ENCODE measurements around the gene AZIN2.

Gene AZIN2

GRCh38 chr1:33078030-33078591 is 2.8 kb upstream of the AZIN2 start:
- Mint-ChIP-seq H3K4me1 (peaks cover 9% of the 10 kb centered on the region), H3K9me3 (no peaks in the 10 kb centered on the region), H3K27ac (no peak overlapping the region), H3K36me3 (no peaks in the 10 kb centered on the region), H3K4me3 (no peak overlapping the region)
- ATAC-seq = no peak
- DNase-seq (ENCODE audit: low spot score in 2 of 2) = no peak

DNA sequence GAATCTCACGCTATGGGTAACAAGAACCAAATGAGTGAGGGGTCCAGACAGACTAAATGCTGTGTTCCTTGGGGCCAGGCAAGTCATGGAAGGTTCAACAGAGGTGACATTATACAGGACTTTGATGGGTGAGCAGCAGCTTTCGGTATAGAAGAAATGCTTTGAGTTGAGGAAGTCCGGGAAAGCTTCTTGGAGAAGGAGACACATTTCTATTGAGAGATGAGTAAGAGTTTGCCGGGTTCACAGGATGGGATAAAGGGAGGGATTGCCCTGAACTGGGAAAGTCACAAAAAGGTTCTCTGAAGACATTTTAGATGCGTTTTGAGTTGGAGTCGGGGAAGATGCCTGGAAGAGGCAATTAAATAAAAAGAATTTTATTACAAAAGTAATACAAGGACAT is 580 bp upstream of the AZIN2 start:
- Mint-ChIP-seq H3K4me3 (peak overlapping the region; percentile 65), H3K4me1 (peaks cover 9% of the 10 kb centered on the region), H3K27ac (peak overlapping the region; percentile 76), H3K36me3 (no peaks in the 10 kb centered on the region), H3K9me3 (no peaks in the 10 kb centered on the region)
- ATAC-seq (no peak), DNase-seq (ENCODE audit: low spot score in 2 of 2) (no peak)

GRCh38 chr1:33081554-33082305 is 777 bp downstream of the AZIN2 start:
- ATAC-seq (no peak), DNase-seq (ENCODE audit: low spot score in 2 of 2) (no peak)
- Mint-ChIP-seq H3K4me1 (peaks cover 12% of the 10 kb centered on the region), H3K36me3 (peaks cover 3% of the 10 kb centered on the region), H3K27ac (no peak overlapping the region), H3K9me3 (no peaks in the 10 kb centered on the region), H3K4me3 (peak overlapping the region; percentile 65)

DNA sequence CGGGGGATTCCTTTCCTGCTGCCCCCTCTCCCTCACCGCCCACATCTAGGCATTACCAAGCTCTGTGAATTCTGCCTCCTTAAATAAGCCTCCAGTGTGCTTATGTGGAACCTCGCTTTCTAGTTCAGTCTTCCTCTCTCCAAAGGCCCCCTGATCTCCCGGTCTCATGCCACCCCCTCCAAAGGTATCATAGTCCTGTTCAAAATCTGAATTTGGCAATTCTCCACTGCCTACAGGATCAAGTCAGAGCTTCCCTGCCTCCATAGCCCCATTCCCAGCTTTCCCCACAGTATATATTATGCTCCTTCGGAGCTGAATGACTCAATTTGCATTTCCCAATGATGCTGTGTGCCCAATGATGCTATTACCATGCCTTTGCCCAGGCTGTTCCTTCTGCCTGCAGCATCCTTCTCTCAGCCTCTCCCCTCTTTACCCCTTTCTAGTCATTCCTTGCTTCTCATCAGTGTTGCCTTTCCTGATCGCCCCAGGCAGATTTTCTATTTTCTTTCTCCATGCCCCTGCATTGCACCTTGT is 1.7 kb downstream of the AZIN2 start:
- peak overlapping the region; percentile 65 for H3K4me3 Mint-ChIP-seq
- DNase-seq (ENCODE audit: low spot score in 2 of 2) (no peak), ATAC-seq (no peak)
- H3K27ac Mint-ChIP-seq = no peak overlapping the region
- H3K36me3 Mint-ChIP-seq = peaks cover 6% of the 10 kb centered on the region
- H3K9me3 Mint-ChIP-seq = no peaks in the 10 kb centered on the region
- peaks cover 16% of the 10 kb centered on the region for H3K4me1 Mint-ChIP-seq

- ATAC-seq (no peak), DNase-seq (ENCODE audit: low spot score in 2 of 2) (no peak)
- Mint-ChIP-seq H3K9me3 (no peaks in the 10 kb centered on the region), H3K27ac (no peak overlapping the region), H3K36me3 (peaks cover 6% of the 10 kb centered on the region), H3K4me3 (no peak overlapping the region), H3K4me1 (peaks cover 28% of the 10 kb centered on the region)
Observed at GRCh38 chr1:33085332-33085731, 4.4 kb downstream of the AZIN2 start.

DNA sequence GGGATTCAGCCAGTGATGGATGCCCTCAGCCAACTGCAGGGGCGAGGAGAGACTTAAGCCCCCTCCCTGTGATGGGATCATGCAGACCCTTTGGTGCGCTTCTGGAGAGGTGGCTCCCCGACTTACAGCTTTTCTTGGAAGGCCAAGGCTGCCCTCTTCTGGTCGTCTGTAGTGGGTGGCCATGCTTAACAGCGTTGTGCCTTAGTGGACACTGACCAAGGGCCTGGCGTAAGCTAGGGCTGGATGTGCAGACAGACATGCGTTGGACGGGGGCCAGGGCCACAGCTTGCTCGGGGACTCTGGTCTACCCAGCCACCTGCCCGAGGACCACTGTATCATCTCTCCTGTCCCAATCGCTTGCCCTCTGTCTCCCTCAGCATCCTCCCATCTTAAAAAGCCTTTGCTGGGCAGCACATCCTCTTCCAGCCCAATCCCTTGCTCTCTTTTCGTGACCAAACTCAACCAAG is 5.5 kb downstream of the AZIN2 start:
- ATAC-seq = peak; percentile 57
- H3K9me3 Mint-ChIP-seq = no peaks in the 10 kb centered on the region

GRCh38 chr1:33087677-33088076 is 6.7 kb downstream of the AZIN2 start:
- no peak for ATAC-seq
- no peak for DNase-seq (ENCODE audit: low spot score in 2 of 2)
- H3K9me3 Mint-ChIP-seq = no peaks in the 10 kb centered on the region
- peak overlapping the region; percentile 84 for H3K27ac Mint-ChIP-seq
- H3K4me3 Mint-ChIP-seq = no peak overlapping the region
- peaks cover 26% of the 10 kb centered on the region for H3K4me1 Mint-ChIP-seq
- H3K36me3 Mint-ChIP-seq = peaks cover 6% of the 10 kb centered on the region

More for the DNA sequence above, 5.5 kb downstream of the AZIN2 start:
- peaks cover 22% of the 10 kb centered on the region for H3K4me1 Mint-ChIP-seq
- DNase-seq (ENCODE audit: low spot score in 2 of 2) = no peak
- H3K4me3 Mint-ChIP-seq = no peak overlapping the region
- H3K36me3 Mint-ChIP-seq = peaks cover 6% of the 10 kb centered on the region
- no peak overlapping the region for H3K27ac Mint-ChIP-seq

DNA sequence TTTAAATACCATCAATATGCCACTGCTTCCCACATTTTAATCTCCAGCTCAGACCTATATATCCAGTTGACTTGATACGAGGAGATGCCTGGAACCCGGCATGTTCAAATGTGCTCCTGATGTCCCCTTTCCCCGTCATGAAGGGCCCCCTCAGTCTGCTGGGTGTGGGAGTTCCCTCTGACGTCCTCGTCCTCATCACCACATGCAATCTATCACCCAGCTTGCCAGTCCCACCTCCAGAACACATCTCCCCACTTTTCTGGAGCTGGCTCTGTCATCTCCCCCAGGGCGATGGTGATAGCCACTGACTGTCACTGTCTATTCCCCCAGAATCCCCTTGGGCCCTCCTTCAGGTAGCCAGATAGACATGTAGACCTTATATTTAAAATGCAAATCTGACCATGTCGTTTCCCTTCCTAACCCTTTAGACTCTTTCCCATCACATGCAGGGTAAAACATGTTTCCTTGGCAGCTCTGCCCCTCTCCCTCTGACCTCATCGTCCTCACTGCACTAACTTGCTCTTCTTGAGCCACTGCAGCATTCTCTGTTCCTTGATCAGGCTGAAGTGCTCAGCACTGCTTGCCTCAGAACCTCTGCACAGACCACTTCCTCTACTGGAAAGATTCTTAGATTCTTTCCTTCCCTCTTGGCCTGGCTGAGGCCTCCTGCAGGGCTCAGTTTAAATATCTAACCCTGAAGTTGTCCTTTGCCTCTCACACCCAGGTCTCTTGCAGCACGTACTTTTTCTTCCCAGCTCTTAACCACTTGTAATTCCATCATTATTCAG is 7.4 kb downstream of the AZIN2 start:
- H3K4me1 Mint-ChIP-seq = peaks cover 27% of the 10 kb centered on the region
- peak overlapping the region; percentile 6 for H3K4me3 Mint-ChIP-seq
- peak; percentile 75 for ATAC-seq

GRCh38 chr1:33089457-33089856 is 8.5 kb downstream of the AZIN2 start:
- Mint-ChIP-seq H3K4me3 (no peak overlapping the region), H3K4me1 (peaks cover 27% of the 10 kb centered on the region), H3K27ac (peak overlapping the region; percentile 23), H3K9me3 (no peaks in the 10 kb centered on the region), H3K36me3 (peaks cover 6% of the 10 kb centered on the region)
- ATAC-seq (no peak), DNase-seq (ENCODE audit: low spot score in 2 of 2) (no peak)

More for the DNA sequence above, 7.4 kb downstream of the AZIN2 start:
- no peak for DNase-seq (ENCODE audit: low spot score in 2 of 2)
- H3K36me3 Mint-ChIP-seq = peaks cover 6% of the 10 kb centered on the region
- no peaks in the 10 kb centered on the region for H3K9me3 Mint-ChIP-seq
- H3K27ac Mint-ChIP-seq = peak overlapping the region; percentile 84

- Mint-ChIP-seq H3K9me3 (no peaks in the 10 kb centered on the region), H3K36me3 (no peaks in the 10 kb centered on the region), H3K4me3 (no peak overlapping the region), H3K27ac (peak overlapping the region; percentile 59), H3K4me1 (peaks cover 30% of the 10 kb centered on the region)
- no peak for DNase-seq (ENCODE audit: low spot score in 2 of 2)
- no peak for ATAC-seq
Observed at GRCh38 chr1:33092438-33092837, 11.5 kb downstream of the AZIN2 start.

DNA sequence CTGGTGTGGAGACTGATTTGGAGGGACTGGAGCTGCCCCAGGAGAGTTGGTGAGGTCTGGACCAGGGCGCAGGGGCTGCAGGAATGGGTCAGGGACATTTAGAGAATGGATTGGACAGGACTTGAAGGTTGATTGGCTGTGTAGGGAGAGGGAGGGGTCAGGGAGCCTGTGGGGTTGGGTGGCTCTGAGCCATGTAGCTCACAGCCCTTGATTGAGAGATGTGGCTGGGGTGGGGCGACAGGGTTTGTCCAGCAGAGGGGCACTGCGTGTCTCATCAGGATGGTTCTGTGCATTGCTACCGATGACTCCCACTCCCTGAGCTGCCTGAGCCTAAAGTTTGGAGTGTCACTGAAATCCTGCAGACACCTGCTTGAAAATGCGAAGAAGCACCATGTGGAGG is 12.1 kb downstream of the AZIN2 start:
- DNase-seq (ENCODE audit: low spot score in 2 of 2) = no peak
- peaks cover 31% of the 10 kb centered on the region for H3K4me1 Mint-ChIP-seq
- ATAC-seq = no peak

GRCh38 chr1:33094486-33094885 is 13.5 kb downstream of the AZIN2 start:
- no peak for ATAC-seq
- no peak overlapping the region for H3K27ac Mint-ChIP-seq
- peaks cover 4% of the 10 kb centered on the region for H3K36me3 Mint-ChIP-seq
- no peak overlapping the region for H3K4me3 Mint-ChIP-seq
- H3K9me3 Mint-ChIP-seq = no peaks in the 10 kb centered on the region
- H3K4me1 Mint-ChIP-seq = peaks cover 35% of the 10 kb centered on the region
- DNase-seq (ENCODE audit: low spot score in 2 of 2) = no peak

More for the DNA sequence above, 12.1 kb downstream of the AZIN2 start:
- H3K4me3 Mint-ChIP-seq = no peak overlapping the region
- no peaks in the 10 kb centered on the region for H3K9me3 Mint-ChIP-seq
- no peaks in the 10 kb centered on the region for H3K36me3 Mint-ChIP-seq
- H3K27ac Mint-ChIP-seq = peak overlapping the region; percentile 59

GRCh38 chr1:33094971-33095604 is 14.1 kb downstream of the AZIN2 start:
- Mint-ChIP-seq H3K4me1 (peaks cover 40% of the 10 kb centered on the region), H3K27ac (no peak overlapping the region), H3K4me3 (no peak overlapping the region), H3K36me3 (peaks cover 4% of the 10 kb centered on the region), H3K9me3 (no peaks in the 10 kb centered on the region)
- DNase-seq (ENCODE audit: low spot score in 2 of 2) (no peak), ATAC-seq (no peak)

- peak overlapping the region; percentile 99 for H3K27ac Mint-ChIP-seq
- no peak overlapping the region for H3K4me3 Mint-ChIP-seq
- peaks cover 47% of the 10 kb centered on the region for H3K4me1 Mint-ChIP-seq
Observed at GRCh38 chr1:33096363-33097005, 15.5 kb downstream of the AZIN2 start.

More at GRCh38 chr1:33096363-33097005, 15.5 kb downstream of the AZIN2 start:
- peaks cover 4% of the 10 kb centered on the region for H3K36me3 Mint-ChIP-seq
- DNase-seq (ENCODE audit: low spot score in 2 of 2) (no peak), ATAC-seq (no peak)
- H3K9me3 Mint-ChIP-seq = no peaks in the 10 kb centered on the region
